T-helper 22 cell (primary cell): ENCODE measurements around the gene GABPB1.
A peak's percentile ranks its signal among the peaks of the same experiment; 100 is the strongest.
"Not testable (repeated sequence)": the region's sequence is repeated elsewhere in the genome, so short reads cannot be mapped to it uniquely, and the experiment has no call there.

ENCODE experiments used
- DNase-seq: peaks from one replicate; pipeline ENCODE4 v3.0.0-alpha.2; 2020; ENCODE audit warnings: low read depth

The GABPB1 gene

GRCh38 chr15:50354838-50355618 lies at the start of gene GABPB1:
Gene GABPB1, minus strand, starts transcription at chr15:50355198. Its CDS starts 45,400 bp downstream, at chr15:50309798.
- DNase-seq = peak; percentile 77

GRCh38 chr15:50391561-50391960 lies 36.6 kb upstream of the GABPB1 start:
- DNase-seq = not testable (repeated sequence)

- no peak for DNase-seq
These were observed 35.7 kb upstream of the GABPB1 start for GRCh38 chr15:50390554-50391264.

- DNase-seq = not testable (repeated sequence)
These were observed 27.4 kb upstream of the GABPB1 start for GRCh38 chr15:50382408-50382807.

GRCh38 chr15:50381438-50381837 lies 26.4 kb upstream of the GABPB1 start:
- DNase-seq = no peak

GRCh38 chr15:50380089-50380488 lies 25.1 kb upstream of the GABPB1 start:
- no peak for DNase-seq

DNA sequence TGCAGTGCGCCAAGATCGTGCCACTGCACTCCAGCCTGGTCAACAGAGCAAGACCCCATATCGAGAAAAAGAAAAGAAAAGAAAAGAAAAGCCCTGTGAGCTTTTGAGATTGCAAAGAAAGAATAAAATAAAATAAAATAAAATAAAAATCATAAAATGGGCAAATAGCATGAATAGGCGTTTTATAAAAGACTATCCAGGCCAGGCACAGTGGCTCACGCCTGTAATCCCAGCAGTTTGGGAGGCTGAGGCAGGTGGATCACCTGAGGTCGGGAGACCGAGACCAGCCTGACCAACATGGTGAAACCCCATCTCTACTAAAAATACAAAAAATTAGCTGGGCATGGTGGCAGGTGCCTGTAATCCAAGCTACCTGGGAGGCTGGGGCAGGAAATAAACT lies 24.4 kb upstream of the GABPB1 start:
- not testable (repeated sequence) for DNase-seq

- no peak for DNase-seq
These were observed 23.8 kb upstream of the GABPB1 start for GRCh38 chr15:50378776-50379175.

GRCh38 chr15:50377867-50378751 lies 23.1 kb upstream of the GABPB1 start:
- DNase-seq = no peak

- DNase-seq = not testable (repeated sequence)
These were observed 14.6 kb upstream of the GABPB1 start for GRCh38 chr15:50369564-50369963.

- DNase-seq = no peak
These were observed 11.0 kb upstream of the GABPB1 start for GRCh38 chr15:50365971-50366370.

- no peak for DNase-seq
These were observed 10.6 kb upstream of the GABPB1 start for GRCh38 chr15:50365570-50365969.

- no peak for DNase-seq
These were observed 8.6 kb upstream of the GABPB1 start for GRCh38 chr15:50363612-50364011.

- no peak for DNase-seq
These were observed 6.8 kb upstream of the GABPB1 start for GRCh38 chr15:50361756-50362155.

GRCh38 chr15:50358845-50359244 lies 3.8 kb upstream of the GABPB1 start:
- no peak for DNase-seq

DNA sequence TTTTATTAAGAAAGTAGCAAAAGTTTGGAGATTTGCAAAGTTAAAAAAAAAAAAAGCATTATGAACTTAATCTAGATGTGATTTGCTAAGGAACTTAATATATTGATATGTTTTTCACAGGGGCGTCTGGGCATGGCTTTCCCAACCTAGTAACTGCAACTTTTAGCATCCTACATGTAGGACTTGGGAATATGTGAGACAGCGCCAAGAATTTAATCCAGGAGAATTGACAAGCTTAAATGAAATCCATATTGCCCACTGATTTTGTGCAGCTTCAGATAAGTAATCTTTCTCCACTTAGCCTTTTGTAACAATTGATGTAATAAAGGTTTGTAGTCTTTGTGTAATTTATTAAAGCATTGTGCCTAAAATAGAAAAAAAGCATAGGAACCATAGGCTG lies 982 bp upstream of the GABPB1 start:
- DNase-seq = no peak

- no peak for DNase-seq
These were observed 564 bp upstream of the GABPB1 start for GRCh38 chr15:50355619-50355905.

- peak; percentile 2 for DNase-seq
These were observed 792 bp downstream of the GABPB1 start for GRCh38 chr15:50353975-50354837.

DNA sequence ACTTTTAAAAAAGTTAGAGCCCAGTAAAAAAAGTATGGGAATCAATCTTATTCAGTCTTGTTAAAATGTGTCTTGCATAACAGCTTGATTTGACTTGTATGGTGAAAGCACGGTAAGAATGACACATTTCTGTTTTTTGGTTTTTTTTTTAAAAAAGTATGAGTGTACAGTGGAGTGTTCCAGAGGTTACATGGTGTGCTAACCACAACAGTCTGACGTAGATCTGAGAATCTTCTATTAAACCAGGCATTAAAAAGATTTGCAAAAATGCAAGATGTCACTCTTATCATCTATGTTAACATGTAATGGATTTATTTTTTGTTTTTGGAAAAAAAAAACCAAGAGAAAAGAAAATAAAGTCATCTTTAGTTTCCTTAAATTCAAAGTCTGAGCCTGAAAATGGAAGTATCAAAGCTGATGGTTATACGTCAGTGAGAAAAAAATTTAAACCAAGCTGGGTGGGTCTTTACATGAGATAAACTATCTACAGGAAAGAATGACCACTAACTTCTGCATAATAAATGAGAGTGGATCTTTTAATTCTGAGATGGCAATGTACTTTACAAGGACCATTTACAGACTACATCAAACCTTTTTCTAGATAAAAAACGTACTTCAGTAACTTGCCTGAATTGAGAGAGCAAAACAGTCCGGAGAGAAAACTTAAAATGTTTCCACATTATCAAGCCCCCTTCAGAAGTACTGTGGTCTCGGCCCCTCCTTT lies 1.6 kb downstream of the GABPB1 start:
- peak; percentile 20 for DNase-seq

- DNase-seq = no peak
These were observed 4.4 kb downstream of the GABPB1 start for GRCh38 chr15:50350621-50351020.

DNA sequence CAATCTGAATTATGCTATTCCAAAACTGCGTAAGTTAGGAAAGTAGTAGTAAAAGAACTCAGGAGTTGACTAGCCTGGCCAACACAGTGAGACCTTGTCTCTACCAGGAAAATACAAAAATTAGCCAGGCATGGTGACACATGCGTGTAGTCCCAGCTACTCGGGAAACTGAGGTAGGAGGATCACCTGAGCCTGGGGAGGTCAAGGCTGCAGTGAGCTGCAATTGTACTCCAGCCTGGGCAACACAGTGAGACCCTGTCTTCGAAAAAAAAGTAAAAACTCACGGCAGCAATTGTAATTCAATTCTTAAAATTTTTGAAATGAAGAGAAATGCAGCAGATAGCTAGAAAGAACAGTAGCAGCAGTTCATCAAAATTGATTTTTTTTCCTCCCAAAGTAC lies 9.7 kb downstream of the GABPB1 start:
- no peak for DNase-seq
